ENCODE measurements around the gene PRKD1. TPM values are rescaled to one million over a fixed set of nuclear protein-coding genes. Genes with fewer than 3 reads are reported as not detected.
"Not testable (repeated sequence)": the region's sequence is repeated elsewhere in the genome, so short reads cannot be mapped to it uniquely, and the experiment has no call there.

The PRKD1 gene
- total RNA-seq, 1 experiment from 2014 or later: 2.3 TPM

- peak; percentile 90 for DNase-seq (ENCODE audit: low read depth)
Observed at GRCh38 chr14:29749327-29749726, 178.3 kb downstream of the PRKD1 start.

GRCh38 chr14:29745863-29746262 lies 181.8 kb downstream of the PRKD1 start:
- no peak for DNase-seq (ENCODE audit: low read depth)

DNA sequence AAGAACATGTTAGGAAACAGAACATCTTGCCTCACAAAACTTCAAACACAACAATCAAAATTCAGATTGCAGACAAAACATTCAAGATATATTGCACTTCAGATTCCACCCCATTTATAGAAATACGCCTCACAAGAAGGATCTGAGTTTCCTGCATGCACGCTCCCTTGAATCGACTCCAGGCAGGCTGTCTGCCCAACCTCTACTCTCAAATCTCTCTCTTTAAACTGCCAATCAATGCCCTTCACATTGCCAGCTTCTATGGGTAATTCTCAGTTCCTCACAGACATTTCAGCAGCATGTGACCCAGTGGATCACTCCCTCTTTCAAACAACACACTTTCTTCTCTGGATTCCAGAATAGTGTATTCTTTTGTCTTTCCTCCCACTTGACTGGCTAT lies 184.1 kb downstream of the PRKD1 start:
- no peak for DNase-seq (ENCODE audit: low read depth)

DNA sequence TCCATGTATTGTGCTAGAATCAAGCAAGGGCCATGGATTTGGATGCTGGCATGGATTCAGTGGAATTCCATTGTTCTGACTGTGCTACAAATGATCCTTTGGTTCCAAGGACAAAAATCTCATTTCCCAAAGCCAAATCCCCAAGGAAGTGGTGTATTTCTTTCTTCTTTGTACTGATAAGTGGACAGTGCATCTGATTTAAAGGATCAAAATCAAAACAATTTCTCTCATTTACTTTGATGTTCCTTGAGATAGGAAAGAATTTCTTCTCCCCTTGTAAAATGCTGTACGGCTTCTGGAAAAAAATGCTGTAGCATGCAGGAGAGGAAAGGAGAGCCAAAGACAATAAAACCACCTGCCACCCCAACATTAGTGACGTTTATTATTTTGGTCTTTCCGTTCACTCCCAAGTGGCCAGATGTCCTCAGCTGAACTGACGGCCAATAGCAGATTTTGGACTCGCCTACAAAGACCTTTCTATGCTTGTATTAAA lies 185.7 kb downstream of the PRKD1 start:
- peak; percentile 41 for DNase-seq (ENCODE audit: low read depth)

DNA sequence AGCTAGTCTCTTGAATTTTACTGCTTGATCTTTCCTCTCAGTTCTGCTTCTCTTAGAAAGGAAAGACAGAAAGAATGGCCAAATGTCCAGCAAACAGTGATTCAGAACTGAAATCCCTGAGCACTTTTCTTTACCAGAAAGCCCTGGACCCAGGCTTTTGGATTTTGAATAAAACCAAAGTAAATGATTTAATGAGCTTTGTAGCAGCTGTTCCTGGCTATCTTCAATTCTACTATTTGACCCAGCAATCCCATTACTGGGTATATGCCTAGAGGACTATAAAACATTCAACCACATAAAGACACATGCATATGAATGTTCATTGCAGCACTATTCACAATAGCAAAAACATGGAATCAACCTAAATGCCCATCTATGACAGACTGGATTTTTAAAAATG lies 187.2 kb downstream of the PRKD1 start:
- DNase-seq (ENCODE audit: low read depth): no peak

DNA sequence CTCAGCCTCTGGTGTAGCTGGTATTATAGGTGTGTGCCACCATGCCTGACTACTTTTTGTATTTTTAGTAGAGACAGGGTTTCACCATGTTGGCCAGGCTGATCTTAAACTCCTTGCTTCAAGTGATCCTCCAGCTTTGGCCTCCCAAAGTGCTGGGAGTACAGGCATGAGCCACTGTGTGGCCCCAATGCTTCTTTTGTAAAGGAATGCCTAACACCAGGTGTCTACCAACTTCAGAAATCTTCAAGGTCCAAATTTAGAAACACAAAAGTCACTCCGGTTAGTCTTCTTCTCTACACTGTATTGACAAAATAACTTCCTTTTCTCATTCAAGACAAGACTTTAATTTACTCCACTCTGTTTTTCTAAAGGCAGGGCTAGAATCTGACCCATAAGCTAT lies 188.7 kb downstream of the PRKD1 start:
- no peak for DNase-seq (ENCODE audit: low read depth)

- no peak for DNase-seq (ENCODE audit: low read depth)
Observed at GRCh38 chr14:29738056-29738455, 189.6 kb downstream of the PRKD1 start.

- no peak for DNase-seq (ENCODE audit: low read depth)
Observed at GRCh38 chr14:29735459-29735858, 192.2 kb downstream of the PRKD1 start.

DNA sequence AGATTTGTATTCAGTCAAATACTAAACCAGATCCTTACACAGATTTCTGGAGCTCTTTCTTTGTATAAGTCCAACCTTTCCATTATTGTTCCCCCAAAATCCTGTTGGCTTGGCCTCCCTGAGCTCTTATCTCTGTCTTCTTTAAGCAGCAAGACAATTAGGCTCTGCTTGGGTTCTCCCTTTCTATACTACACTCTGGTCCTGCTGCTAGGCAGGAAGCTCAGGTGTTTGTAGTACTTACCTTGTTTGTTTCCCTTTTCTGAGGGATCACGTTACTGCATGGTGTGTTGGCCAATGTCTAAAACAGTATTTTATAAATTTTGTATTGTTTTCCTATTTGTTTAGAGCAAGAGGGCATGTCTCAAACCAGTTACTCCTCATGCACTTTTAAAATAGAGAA lies 192.9 kb downstream of the PRKD1 start:
- DNase-seq (ENCODE audit: low read depth): no peak

- peak; percentile 46 for DNase-seq (ENCODE audit: low read depth)
Observed at GRCh38 chr14:29726560-29727331, 200.9 kb downstream of the PRKD1 start.

- no peak for DNase-seq (ENCODE audit: low read depth)
Observed at GRCh38 chr14:29724991-29725390, 202.7 kb downstream of the PRKD1 start.

DNA sequence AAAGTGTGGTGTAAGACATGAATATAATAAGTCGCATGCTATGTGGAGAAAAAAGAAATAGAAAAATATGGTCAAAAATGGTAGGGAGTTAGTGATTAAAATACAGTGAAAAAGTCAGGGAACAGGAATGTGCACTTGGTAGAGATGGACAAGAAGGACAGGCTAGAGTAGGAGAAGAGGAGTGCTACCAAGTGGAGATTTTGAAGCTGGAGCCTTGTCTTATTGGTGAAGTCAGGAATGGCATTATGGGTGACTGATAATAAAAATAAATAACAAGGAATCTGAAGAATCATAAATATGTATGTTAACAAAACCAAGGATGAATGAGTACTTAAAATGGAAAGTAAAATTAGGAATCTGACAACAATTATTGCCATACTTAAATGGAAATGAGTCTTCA lies 204.8 kb downstream of the PRKD1 start:
- DNase-seq (ENCODE audit: low read depth): no peak

DNA sequence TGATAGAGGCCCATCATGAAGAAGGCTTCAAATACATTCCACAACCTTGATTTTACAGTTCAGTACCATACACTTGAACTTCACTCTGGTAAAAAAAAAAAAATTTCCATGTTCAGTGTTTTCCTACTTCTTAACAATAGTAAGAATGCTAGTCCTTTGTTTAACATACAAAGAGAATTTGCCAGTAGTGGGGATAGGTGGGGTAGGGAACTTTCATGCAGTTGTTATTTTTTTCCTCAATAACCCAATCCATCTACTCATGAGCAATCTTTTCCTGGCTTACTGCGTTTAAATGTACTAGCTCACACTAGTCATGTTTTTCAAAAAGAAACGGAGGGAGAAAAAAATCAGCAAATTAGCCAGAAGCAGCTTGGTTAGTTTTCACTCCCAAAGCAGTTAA lies 206.1 kb downstream of the PRKD1 start:
- DNase-seq (ENCODE audit: low read depth): no peak

DNA sequence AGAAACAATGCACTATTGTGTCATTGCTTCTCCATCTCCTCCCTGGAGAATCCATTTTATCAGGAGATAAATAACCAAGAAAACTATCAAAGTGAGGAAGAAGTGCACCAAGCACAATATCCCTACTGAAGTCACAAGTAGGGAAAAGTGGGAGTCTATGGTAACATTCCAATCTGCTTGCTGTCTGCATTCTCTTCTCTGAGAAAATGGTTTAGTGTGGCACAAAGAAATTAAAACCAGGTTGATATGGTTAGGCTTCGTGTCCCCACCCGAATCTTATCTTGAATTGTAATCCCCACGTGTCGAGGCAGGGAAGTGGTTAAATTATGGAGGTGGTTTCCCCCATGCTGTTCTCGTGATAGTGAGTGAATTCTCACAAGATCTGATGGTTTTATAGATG lies 209.7 kb downstream of the PRKD1 start:
- no peak for DNase-seq (ENCODE audit: low read depth)

GRCh38 chr14:29716150-29716549 lies 211.5 kb downstream of the PRKD1 start:
- no peak for DNase-seq (ENCODE audit: low read depth)

DNA sequence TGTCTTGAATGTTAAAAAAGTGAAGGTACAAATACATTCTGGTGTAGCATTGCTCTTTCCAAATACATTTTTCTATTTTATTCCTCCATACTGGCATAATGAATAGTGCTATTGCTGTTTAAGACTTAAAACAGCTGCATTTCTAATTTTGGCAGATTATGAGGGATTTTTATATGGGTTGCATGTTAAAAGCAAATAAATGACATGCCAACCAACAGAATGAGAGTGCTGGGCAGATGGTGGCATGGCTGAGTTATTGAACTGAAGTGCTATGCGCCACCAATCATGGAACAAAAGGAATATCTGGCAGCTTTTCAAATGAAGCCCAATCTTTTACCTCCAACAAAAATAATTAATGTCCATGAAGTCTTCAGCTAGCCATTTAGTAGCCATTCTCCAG lies 215.0 kb downstream of the PRKD1 start:
- DNase-seq (ENCODE audit: low read depth): no peak

- no peak for DNase-seq (ENCODE audit: low read depth)
Observed at GRCh38 chr14:29710015-29710414, 217.6 kb downstream of the PRKD1 start.

- DNase-seq (ENCODE audit: low read depth): no peak
Observed at GRCh38 chr14:29709490-29709889, 218.2 kb downstream of the PRKD1 start.

DNA sequence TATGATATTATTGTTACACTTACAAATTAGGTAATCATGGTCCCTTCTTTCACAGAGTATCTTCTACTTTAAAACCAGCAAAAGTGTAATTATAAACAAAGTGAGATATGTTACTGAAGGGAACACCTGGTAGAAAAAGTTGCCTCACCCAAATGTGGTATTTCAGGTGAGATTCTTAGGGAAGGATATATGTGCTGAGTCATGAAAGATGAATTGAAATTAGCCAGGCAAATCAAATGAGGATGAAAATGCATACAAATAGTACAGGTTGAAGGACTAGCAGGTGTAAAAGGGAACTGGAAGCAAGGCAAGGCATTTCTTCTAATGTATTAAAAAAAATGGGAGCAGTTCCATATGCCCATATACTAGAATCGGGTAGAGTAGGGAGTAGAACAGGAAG lies 220.9 kb downstream of the PRKD1 start:
- no peak for DNase-seq (ENCODE audit: low read depth)

GRCh38 chr14:29705801-29706200 lies 221.8 kb downstream of the PRKD1 start:
- DNase-seq (ENCODE audit: low read depth): no peak

DNA sequence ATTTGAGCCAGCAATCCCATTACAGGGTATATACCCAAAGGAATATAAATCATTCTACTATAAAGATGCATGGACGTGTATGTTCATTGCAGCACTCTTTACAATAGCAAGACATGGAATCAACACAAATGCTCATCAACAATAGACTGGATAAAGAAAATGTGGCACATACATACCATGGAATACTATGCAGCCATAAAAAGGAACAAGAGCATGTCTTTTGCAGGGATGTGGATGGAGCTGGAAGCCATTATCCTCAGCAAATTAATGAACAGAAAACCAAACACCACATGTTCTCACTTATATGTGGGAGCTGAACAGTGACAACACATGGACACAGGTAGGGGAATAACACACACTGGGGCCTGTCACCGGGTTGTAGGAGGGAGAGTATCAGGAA lies 238.1 kb downstream of the PRKD1 start:
- DNase-seq (ENCODE audit: low read depth): not testable (repeated sequence)

DNA sequence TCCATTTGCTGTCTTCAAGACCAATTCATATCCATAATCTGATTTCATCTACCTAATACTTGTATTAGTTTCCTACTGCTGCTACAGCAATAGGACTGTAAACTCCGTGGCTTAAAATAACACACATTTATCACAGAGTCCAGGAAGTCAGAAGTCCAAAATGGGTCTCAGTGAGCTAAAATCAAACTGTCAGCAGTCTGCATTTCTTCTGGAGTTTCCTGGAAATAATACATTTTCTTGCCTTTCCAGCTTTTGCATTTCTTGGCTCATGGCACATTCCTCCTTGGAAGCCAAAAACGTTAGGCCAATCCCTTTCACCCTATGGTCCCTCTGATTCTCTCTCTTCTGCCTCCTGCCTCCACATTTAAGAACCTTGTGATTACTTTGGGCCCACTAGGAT lies 239.8 kb downstream of the PRKD1 start:
- DNase-seq (ENCODE audit: low read depth): no peak

DNA sequence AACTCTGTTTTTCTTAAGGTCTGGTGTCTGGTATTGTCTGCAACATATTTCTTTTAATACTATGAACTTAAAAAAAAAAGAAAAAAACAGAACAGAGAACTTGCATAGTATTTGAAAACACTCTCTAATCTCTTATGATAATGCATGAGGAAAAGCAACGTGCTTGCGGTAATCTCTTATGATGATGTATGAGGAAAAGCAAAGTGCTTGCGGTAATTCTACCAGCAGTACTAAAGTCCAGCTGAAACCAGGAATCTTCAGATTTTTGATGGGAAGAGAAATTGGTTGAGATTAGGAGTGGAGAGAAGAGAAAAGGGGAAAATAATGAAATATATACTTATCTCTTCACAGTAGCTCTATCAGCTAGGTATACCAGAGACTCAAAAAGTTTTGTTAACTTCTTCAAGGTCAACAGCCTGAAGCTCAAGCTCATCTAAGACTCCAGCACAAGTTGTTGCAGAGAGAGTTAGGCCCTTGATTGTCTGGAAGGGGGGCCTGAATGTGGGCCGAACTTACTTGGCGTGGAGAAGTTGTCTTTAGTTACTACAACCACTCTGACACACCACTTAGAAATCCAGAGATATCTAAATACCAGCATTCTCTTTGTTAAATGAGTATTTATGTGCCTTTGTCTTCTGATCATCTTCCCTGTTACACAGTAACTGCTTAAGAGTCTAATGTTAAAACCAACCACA lies 240.4 kb downstream of the PRKD1 start:
- no peak for DNase-seq (ENCODE audit: low read depth)
